Measurements from ENCODE around the gene PLEKHA3.

PLEKHA3 gene

DNA sequence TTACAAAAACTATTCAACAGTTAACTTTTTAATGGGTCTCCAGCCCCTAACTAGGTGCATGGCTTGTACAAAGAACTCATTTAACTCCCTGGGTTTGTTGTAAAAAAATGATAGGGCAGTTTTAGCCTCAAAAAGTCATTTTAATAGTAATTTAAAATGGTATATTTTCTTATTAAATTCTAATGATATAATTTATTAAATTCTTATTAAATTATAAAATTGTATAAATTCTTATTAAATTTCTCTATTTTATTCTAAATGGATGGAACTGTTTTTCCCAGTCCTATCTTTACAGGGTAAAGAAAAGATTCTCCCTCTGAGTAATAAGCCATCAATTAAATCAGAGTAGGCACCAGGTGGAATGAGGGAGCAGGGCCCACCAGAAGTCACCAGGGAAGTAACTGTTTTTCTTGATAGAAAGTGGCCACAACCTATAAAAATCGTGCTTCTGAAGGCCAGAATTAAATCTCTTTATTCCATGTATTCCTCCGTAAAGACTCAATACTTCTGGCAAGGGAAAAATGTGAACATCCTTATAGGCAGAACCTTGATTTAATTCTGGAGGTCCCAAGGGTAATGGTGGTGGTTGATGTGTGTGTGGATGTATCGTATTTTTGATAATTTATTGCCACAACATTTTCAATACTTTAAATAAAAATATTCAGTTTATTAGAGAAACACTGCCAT is 2.7 kb upstream of the PLEKHA3 start:
- ChIA-PET CTCF (no interaction called here), POLR2A (no interaction called here)
- TF ChIP-seq SUZ12 (IDR thresholded peaks at IDR 0.05) (no peak), L3MBTL2 (conservative IDR thresholded peaks at IDR 0.05) (no peak), LEF1 (IDR thresholded peaks at IDR 0.05; ENCODE audit: borderline replicate concordance) (no peak), HDGF (IDR thresholded peaks at IDR 0.05; ENCODE audit: borderline replicate concordance) (no peak), TARDBP (IDR thresholded peaks at IDR 0.05) (no peak), CTBP1 (IDR thresholded peaks at IDR 0.05; ENCODE audit: borderline replicate concordance) (no peak), FOXA1 (IDR thresholded peaks at IDR 0.05) (no peak), FOXM1 (IDR thresholded peaks at IDR 0.05; ENCODE audit: borderline replicate concordance) (no peak), FOXK2 (IDR thresholded peaks at IDR 0.05) (no peak), ELF4 (IDR thresholded peaks at IDR 0.05) (no peak), BHLHE40 (IDR thresholded peaks at IDR 0.05; ENCODE audit: borderline replicate concordance) (no peak), ARNT (IDR thresholded peaks at IDR 0.05) (no peak), ZNF384 (IDR thresholded peaks at IDR 0.05) (no peak)
- TF ChIP-seq, protein P1, sequence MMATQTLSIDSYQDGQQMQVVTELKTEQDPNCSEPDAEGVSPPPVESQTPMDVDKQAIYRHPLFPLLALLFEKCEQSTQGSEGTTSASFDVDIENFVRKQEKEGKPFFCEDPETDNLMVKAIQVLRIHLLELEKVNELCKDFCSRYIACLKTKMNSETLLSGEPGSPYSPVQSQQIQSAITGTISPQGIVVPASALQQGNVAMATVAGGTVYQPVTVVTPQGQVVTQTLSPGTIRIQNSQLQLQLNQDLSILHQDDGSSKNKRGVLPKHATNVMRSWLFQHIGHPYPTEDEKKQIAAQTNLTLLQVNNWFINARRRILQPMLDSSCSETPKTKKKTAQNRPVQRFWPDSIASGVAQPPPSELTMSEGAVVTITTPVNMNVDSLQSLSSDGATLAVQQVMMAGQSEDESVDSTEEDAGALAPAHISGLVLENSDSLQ (IDR thresholded peaks at IDR 0.05), result no peak
- no peak for DNase-seq (ENCODE audit: extremely low spot score)

DNA sequence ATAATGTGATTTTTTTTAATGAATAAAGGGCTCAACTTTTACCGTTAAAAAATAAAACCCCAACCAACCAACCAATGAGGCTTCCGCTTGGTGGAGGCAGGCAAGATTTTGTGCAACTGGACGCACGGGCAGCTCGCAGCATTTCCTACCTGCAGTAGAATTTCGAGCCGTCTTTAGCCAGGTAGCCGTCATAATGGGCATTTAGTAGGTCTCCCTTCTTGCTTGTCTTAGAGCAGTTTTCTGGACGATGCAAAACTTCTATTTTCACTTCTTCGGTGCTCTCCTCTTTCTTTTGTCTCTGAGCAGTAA is 2.2 kb upstream of the PLEKHA3 start:
- TF ChIP-seq CTBP1 (IDR thresholded peaks at IDR 0.05; ENCODE audit: borderline replicate concordance) (no peak), NFRKB (IDR thresholded peaks at IDR 0.05) (no peak), HDGF (IDR thresholded peaks at IDR 0.05; ENCODE audit: borderline replicate concordance) (no peak), FOXM1 (IDR thresholded peaks at IDR 0.05; ENCODE audit: borderline replicate concordance) (no peak), FOXK2 (IDR thresholded peaks at IDR 0.05) (no peak), ARNT (IDR thresholded peaks at IDR 0.05) (no peak), SUZ12 (IDR thresholded peaks at IDR 0.05) (no peak), TARDBP (IDR thresholded peaks at IDR 0.05) (no peak), LEF1 (IDR thresholded peaks at IDR 0.05; ENCODE audit: borderline replicate concordance) (no peak), BHLHE40 (IDR thresholded peaks at IDR 0.05; ENCODE audit: borderline replicate concordance) (no peak), ELF4 (IDR thresholded peaks at IDR 0.05) (no peak), ZNF384 (IDR thresholded peaks at IDR 0.05) (no peak), FOXA1 (IDR thresholded peaks at IDR 0.05) (no peak)
- TF ChIP-seq, protein P1 (IDR thresholded peaks at IDR 0.05), result no peak
- POLR2A ChIA-PET, result no interaction called here
- CTCF ChIA-PET, result no interaction called here
- no peak for DNase-seq (ENCODE audit: extremely low spot score)

DNA sequence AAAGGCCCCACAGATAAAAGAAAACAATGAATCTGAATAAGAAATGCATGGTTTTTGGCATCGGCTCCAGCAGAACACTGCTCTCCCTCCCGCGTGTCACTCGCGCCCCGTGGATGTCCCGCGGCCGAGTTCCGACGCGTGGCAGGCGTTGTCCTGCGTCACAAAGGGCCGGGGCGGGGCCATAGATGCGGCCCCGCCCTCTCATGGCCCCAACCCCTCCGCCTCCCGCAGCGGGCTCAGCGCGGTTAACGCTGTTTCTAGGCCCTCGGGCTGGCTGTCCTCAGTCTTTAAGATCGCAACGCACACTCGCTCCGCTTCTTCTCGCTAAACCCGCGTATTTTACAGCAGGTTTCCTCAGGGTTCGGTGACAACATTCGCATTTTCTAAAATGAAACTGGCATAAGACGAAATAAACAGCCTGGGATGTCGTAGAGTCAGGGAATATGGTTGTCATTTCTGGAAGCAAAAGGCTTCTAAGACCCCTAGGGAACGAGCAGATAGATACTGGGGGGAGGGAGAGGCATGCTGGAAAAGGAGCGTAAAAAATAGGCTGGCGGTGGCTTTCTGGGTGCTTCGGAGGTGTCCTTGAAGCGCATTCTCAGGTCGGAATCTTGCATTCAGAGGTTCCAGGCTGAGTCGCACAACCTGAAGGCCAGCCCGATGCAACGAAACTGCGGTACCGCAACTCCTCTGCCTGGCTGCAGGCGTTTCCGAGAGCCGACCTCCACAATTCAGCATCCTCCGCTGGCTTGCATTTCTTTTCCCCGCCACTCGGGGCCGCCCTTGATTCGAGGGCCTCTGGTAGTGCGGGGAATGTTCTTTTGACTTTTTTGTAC is 1.6 kb upstream of the PLEKHA3 start, which contains the start of gene FKBP7:
Gene FKBP7 (minus strand): TSS at position 162 of the 836 bp plus-strand sequence. CDS start 101 bp downstream, at position 61.
- CTCF ChIA-PET, result no interaction called here
- DNase-seq (ENCODE audit: extremely low spot score), result peak; percentile 79
- POLR2A ChIA-PET, result interaction anchor here (2.3 kb wide), 1 partner anchor 27 kb away, joined by 13 read pairs; the partner anchor contains the start of genes PJVK and PRKRA
- TF ChIP-seq ELF4 (IDR thresholded peaks at IDR 0.05) (no peak), FOXM1 (IDR thresholded peaks at IDR 0.05; ENCODE audit: borderline replicate concordance) (no peak), SP1 (IDR thresholded peaks at IDR 0.05) (no peak), TARDBP (IDR thresholded peaks at IDR 0.05) (peak; percentile 88; the same call in 1 of the 2 replicates), FOXA1 (IDR thresholded peaks at IDR 0.05) (no peak), BHLHE40 (IDR thresholded peaks at IDR 0.05; ENCODE audit: borderline replicate concordance) (no peak), L3MBTL2 (conservative IDR thresholded peaks at IDR 0.05) (peak; percentile 72), FOXK2 (IDR thresholded peaks at IDR 0.05) (no peak), ARNT (IDR thresholded peaks at IDR 0.05) (no peak)

DNA sequence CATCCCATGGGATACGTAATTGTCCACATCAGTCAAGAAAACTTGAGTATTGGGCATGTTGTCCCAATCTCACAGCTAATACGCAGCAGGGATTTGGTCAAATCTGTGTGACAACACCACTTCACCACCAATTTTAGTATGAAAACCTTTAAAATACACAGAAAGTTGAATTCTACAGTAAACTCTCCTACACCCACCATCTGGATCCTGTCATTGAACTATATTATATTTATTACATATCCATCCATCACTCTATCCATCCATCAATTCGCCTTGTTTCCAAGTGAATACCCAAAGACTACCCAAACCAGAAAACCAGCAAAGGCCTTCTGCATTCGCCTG is 1.0 kb upstream of the PLEKHA3 start:
- TF ChIP-seq FOXM1 (IDR thresholded peaks at IDR 0.05; ENCODE audit: borderline replicate concordance) (no peak), SP1 (IDR thresholded peaks at IDR 0.05) (no peak), HDGF (IDR thresholded peaks at IDR 0.05; ENCODE audit: borderline replicate concordance) (no peak), NFRKB (IDR thresholded peaks at IDR 0.05) (no peak)
- TF ChIP-seq, protein P1 (IDR thresholded peaks at IDR 0.05), result peak; percentile 51; the same call in 1 of the 2 replicates
- ChIA-PET CTCF (no interaction called here), POLR2A (interaction anchor here (1.0 to 2.3 kb wide), 3 partner anchors 26 to 44 kb away, joined by 3 to 13 read pairs (median 5); partner anchors contain the start of genes PJVK and PRKRA)
- no peak for DNase-seq (ENCODE audit: extremely low spot score)

DNA sequence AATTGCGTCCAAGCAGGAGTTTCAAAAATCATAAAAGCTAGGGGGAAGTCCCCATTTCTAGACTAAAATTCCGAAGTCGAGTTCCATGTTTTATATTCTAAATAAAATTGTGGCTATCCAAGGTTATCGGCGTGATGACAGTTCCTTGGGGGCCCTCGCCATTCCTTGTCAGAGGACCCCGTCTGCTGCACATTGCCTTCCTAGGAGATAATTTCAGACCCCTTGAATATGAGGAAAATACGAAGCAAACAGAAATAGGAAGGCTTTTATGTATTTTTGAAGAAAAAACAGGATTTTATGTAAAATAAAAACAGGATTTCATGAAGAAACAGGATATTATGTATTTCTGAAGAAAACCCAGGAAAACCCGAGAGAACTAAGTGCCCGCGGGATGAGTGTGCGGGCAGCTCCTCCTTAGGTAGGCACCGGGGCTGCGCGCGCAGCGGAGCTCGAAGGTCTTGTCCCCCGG is 465 bp upstream of the PLEKHA3 start:
- TF ChIP-seq TARDBP (IDR thresholded peaks at IDR 0.05), result no peak
- TF ChIP-seq FOXM1 (IDR thresholded peaks at IDR 0.05; ENCODE audit: borderline replicate concordance), result no peak
- no peak for TF ChIP-seq HDGF (IDR thresholded peaks at IDR 0.05; ENCODE audit: borderline replicate concordance)
- POLR2A ChIA-PET, result interaction anchor here (0.8 to 2.3 kb wide), 4 partner anchors 27 to 43 kb away, joined by 3 to 13 read pairs (median 4); partner anchors contain the start of genes PJVK and PRKRA
- CTCF ChIA-PET, result no interaction called here
- DNase-seq (ENCODE audit: extremely low spot score), result no peak

DNA sequence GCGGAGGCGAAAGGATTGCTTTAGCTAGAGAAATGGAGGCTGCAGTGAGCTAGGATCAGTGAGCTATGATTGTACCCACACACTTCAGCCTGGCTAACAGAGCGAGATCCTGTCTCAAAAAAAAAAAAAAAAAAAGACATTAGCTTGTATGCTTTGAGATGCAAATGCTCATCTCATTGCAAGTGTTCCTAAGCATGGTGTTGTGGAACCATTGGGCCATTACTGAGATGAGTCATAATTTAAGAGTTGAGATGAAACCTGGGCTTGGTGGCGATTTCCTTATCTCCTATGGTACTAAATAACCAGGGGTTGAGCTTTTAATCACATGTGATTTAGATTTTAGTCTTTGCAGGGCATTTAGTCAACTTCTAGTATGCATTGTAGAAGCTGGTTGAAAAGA is 2.2 kb downstream of the PLEKHA3 start:
- CTCF ChIA-PET, result interaction anchor here (0.7 kb wide), 1 partner anchor 15 kb away, joined by 3 read pairs; no protein-coding TSS in a partner anchor
- no peak for DNase-seq (ENCODE audit: extremely low spot score)
- POLR2A ChIA-PET, result interaction anchor here (1.0 to 2.2 kb wide), 3 partner anchors 14 to 33 kb away, joined by 3 to 19 read pairs (median 3); partner anchors contain the start of genes PJVK and PRKRA
- TF ChIP-seq ZNF384 (IDR thresholded peaks at IDR 0.05) (peak; percentile 60; the same call in 1 of the 2 replicates), ELF4 (IDR thresholded peaks at IDR 0.05) (no peak)

Measured in HEK293T (cell line).